Ectodermal cell (in vitro differentiated cells): ENCODE measurements around the gene CNTNAP5.

ENCODE experiments used
- H3K27ac ChIP-seq: 2 replicates; pipeline ENCODE4 v1.7.0; 2013; ENCODE audit warnings: mild to moderate bottlenecking, low read depth, low read length; ENCODE audit not compliant: insufficient read depth, poor library complexity, severe bottlenecking
- H3K27me3 ChIP-seq: 2 replicates; pipeline ENCODE4 v1.7.0; 2013; ENCODE audit warnings: mild to moderate bottlenecking, low read length; ENCODE audit not compliant: insufficient read depth, control insufficient read depth, poor library complexity, severe bottlenecking
- H3K36me3 ChIP-seq: one replicate; pipeline ENCODE4 v1.7.0; 2013; ENCODE audit warnings: low read length; ENCODE audit not compliant: control insufficient read depth, insufficient read depth
- H3K4me1 ChIP-seq: one replicate; pipeline ENCODE4 v1.7.0; 2013; ENCODE audit warnings: low read length; ENCODE audit not compliant: control insufficient read depth, insufficient read depth
- H3K4me3 ChIP-seq: 2 replicates; pipeline ENCODE4 v1.7.0; 2013; ENCODE audit warnings: low read depth, low read length, control low read depth; ENCODE audit not compliant: insufficient read depth
- H3K9me3 ChIP-seq: 2 replicates; pipeline ENCODE4 v1.7.0; 2013; ENCODE audit warnings: mild to moderate bottlenecking, low read length, moderate library complexity; ENCODE audit not compliant: control insufficient read depth
- WGBS, 2 experiments: methylation state at CpG; one replicate each; pipeline ENCODE4 v1.1.7; 2013; ENCODE audit warnings: missing lambda C conversion rate in 2 of 2; 5-methylcytosine and 5-hydroxymethylcytosine counted together

Gene CNTNAP5

GRCh38 chr2:124713969-124714368 lies 688.9 kb downstream of the CNTNAP5 start:
- Histone ChIP-seq H3K27ac (no peak overlapping the region), H3K9me3 (no peaks in the 10 kb centered on the region), H3K4me1 (no peaks in the 10 kb centered on the region), H3K27me3 (no peaks in the 10 kb centered on the region), H3K4me3 (no peak overlapping the region), H3K36me3 (no peaks in the 10 kb centered on the region)
- 86 to 98% methylated on average over 1 to 2 of the region's 2 CpGs for WGBS, 2 experiments

- no peaks in the 10 kb centered on the region for H3K9me3 ChIP-seq
- no peak overlapping the region for H3K27ac ChIP-seq
- H3K4me1 ChIP-seq = no peaks in the 10 kb centered on the region
- no peaks in the 10 kb centered on the region for H3K27me3 ChIP-seq
- H3K4me3 ChIP-seq = no peak overlapping the region
- H3K36me3 ChIP-seq = no peaks in the 10 kb centered on the region
Measured at GRCh38 chr2:124725187-124725586, 700.1 kb downstream of the CNTNAP5 start.

GRCh38 chr2:124740636-124741035 lies 715.5 kb downstream of the CNTNAP5 start:
- no peaks in the 10 kb centered on the region for H3K9me3 ChIP-seq
- H3K4me3 ChIP-seq = no peak overlapping the region
- no peaks in the 10 kb centered on the region for H3K36me3 ChIP-seq
- no peaks in the 10 kb centered on the region for H3K27me3 ChIP-seq
- no peak overlapping the region for H3K27ac ChIP-seq
- H3K4me1 ChIP-seq = no peaks in the 10 kb centered on the region
- WGBS, 2 experiments = 94 to 96% methylated on average over 1 of the region's 2 CpGs

- Histone ChIP-seq H3K4me3 (no peak overlapping the region), H3K27me3 (no peaks in the 10 kb centered on the region), H3K9me3 (no peaks in the 10 kb centered on the region), H3K36me3 (no peaks in the 10 kb centered on the region), H3K4me1 (no peaks in the 10 kb centered on the region), H3K27ac (no peak overlapping the region)
- 81 to 88% methylated on average over 3 of the region's 3 CpGs for WGBS, 2 experiments
Measured at GRCh38 chr2:124753842-124754241, 728.8 kb downstream of the CNTNAP5 start.

GRCh38 chr2:124755386-124755785 lies 730.3 kb downstream of the CNTNAP5 start:
- no peaks in the 10 kb centered on the region for H3K36me3 ChIP-seq
- H3K9me3 ChIP-seq = no peaks in the 10 kb centered on the region
- WGBS, 2 experiments = 86 to 93% methylated on average over 1 of the region's 1 CpG
- H3K27me3 ChIP-seq = no peaks in the 10 kb centered on the region
- H3K4me3 ChIP-seq = no peak overlapping the region
- no peak overlapping the region for H3K27ac ChIP-seq
- H3K4me1 ChIP-seq = no peaks in the 10 kb centered on the region

- no peaks in the 10 kb centered on the region for H3K27me3 ChIP-seq
- H3K9me3 ChIP-seq = no peaks in the 10 kb centered on the region
- H3K4me1 ChIP-seq = no peaks in the 10 kb centered on the region
- 90 to 93% methylated on average over 3 of the region's 4 CpGs for WGBS, 2 experiments
- H3K36me3 ChIP-seq = no peaks in the 10 kb centered on the region
- no peak overlapping the region for H3K27ac ChIP-seq
- no peak overlapping the region for H3K4me3 ChIP-seq
Measured at GRCh38 chr2:124756048-124756447, 731.0 kb downstream of the CNTNAP5 start.

GRCh38 chr2:124762388-124762787 lies 737.3 kb downstream of the CNTNAP5 start:
- no peaks in the 10 kb centered on the region for H3K36me3 ChIP-seq
- peaks cover 6% of the 10 kb centered on the region for H3K4me1 ChIP-seq
- H3K4me3 ChIP-seq = no peak overlapping the region
- H3K9me3 ChIP-seq = no peaks in the 10 kb centered on the region
- WGBS, 2 experiments = 86 to 100% methylated on average over 1 of the region's 1 CpG
- H3K27me3 ChIP-seq = no peaks in the 10 kb centered on the region
- H3K27ac ChIP-seq = no peak overlapping the region

GRCh38 chr2:124763611-124764010 lies 738.5 kb downstream of the CNTNAP5 start:
- Histone ChIP-seq H3K36me3 (no peaks in the 10 kb centered on the region), H3K4me1 (peaks cover 6% of the 10 kb centered on the region), H3K27ac (no peak overlapping the region), H3K9me3 (no peaks in the 10 kb centered on the region), H3K27me3 (no peaks in the 10 kb centered on the region), H3K4me3 (no peak overlapping the region)
- WGBS, 2 experiments = 93 to 98% methylated on average over 9 of the region's 9 CpGs

- Histone ChIP-seq H3K4me1 (no peaks in the 10 kb centered on the region), H3K4me3 (no peak overlapping the region), H3K27me3 (no peaks in the 10 kb centered on the region), H3K36me3 (no peaks in the 10 kb centered on the region), H3K27ac (no peak overlapping the region), H3K9me3 (no peaks in the 10 kb centered on the region)
- WGBS, 2 experiments = 94% methylated on average over 5 of the region's 5 CpGs
Measured at GRCh38 chr2:124774781-124775180, 749.7 kb downstream of the CNTNAP5 start.

GRCh38 chr2:124776332-124776731 lies 751.2 kb downstream of the CNTNAP5 start:
- Histone ChIP-seq H3K4me1 (no peaks in the 10 kb centered on the region), H3K4me3 (no peak overlapping the region), H3K27me3 (no peaks in the 10 kb centered on the region), H3K9me3 (no peaks in the 10 kb centered on the region), H3K36me3 (no peaks in the 10 kb centered on the region), H3K27ac (no peak overlapping the region)
- WGBS, 2 experiments = 94 to 96% methylated on average over 2 to 3 of the region's 3 CpGs

- H3K27ac ChIP-seq = no peak overlapping the region
- H3K4me3 ChIP-seq = no peak overlapping the region
- 93 to 95% methylated on average over 2 of the region's 2 CpGs for WGBS, 2 experiments
- H3K4me1 ChIP-seq = no peaks in the 10 kb centered on the region
- H3K36me3 ChIP-seq = no peaks in the 10 kb centered on the region
- H3K9me3 ChIP-seq = no peaks in the 10 kb centered on the region
- H3K27me3 ChIP-seq = no peaks in the 10 kb centered on the region
Measured at GRCh38 chr2:124778076-124778475, 753.0 kb downstream of the CNTNAP5 start.
